HAP-1 (cell line): ENCODE measurements around the gene SERAC1.
A peak's percentile ranks its signal among the peaks of the same experiment; 100 is the strongest.

Experiments
- DNase-seq, 2 experiments: peaks; one replicate each; pipeline ENCODE4 v3.0.0-alpha.2; 2016 to 2020; ENCODE audit warnings: low spot score in 2 of 2
- H3K27me3 ChIP-seq: fragments of 250-450 bp; sonication (Bioruptor Pico); 2 replicates; pipeline ENCODE4 v1.5.1; 2020; ENCODE audit warnings: low read depth, mild to moderate bottlenecking, moderate library complexity
- H3K36me3 ChIP-seq: fragments of 250-450 bp; sonication (Bioruptor Pico); replicated peaks from 2 replicates; pipeline ENCODE4 v1.5.1; 2020; ENCODE audit warnings: mild to moderate bottlenecking
- H3K4me1 ChIP-seq: fragments of 250-450 bp; sonication (Bioruptor Pico); 2 replicates; pipeline ENCODE4 v1.5.1; 2020; ENCODE audit warnings: mild to moderate bottlenecking
- H3K4me3 ChIP-seq: fragments of 250-450 bp; sonication (Bioruptor Pico); 2 replicates; pipeline ENCODE4 v1.5.1; 2020; ENCODE audit warnings: mild to moderate bottlenecking, moderate library complexity
- H3K9me3 ChIP-seq: fragments of 250-450 bp; sonication (Bioruptor Pico); 2 replicates; pipeline ENCODE4 v1.5.1; 2020; ENCODE audit warnings: mild to moderate bottlenecking, moderate library complexity
- in situ Hi-C: fragments of 300-500 bp; cut with MboI; formaldehyde crosslinking; loops from 3 replicates; pipeline ENCODE4 v1.14.3; 2020; ENCODE audit warnings: low sequenced_read_pairs, inconsistent platforms, mixed read lengths

The SERAC1 gene

DNA sequence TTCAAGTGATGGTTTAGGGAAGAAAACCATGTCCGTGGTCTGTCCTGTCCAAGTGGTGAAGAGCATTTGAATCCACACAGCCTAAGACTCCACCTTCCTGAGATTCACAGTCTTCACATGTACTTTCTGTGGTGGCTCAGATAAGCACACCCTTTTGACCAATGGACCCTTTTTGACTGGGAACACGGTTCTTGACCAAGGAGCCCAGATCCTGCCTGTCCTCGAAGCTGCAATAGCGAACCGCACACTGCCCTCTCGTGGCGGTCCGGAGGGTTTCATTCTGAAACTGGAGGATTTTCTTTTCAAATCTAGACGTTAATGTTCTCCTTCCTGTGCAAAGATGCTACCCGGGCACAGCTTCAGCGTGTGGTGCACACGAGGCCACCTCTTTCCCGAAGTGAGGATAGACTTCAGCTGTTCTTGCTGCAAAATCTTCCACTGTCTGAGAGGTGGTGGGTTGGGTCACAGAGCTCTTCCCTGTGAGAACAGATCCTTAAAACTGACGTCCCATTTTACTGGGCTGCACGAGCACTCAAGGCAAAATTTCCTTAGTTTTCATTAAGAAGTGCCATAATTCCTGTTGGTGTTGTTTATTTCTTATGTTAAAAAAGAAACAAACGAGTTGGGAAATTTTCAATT lies 95.9 kb downstream of the SERAC1 start:
- DNase-seq, result peak; percentile 61 to 79
- Histone ChIP-seq H3K4me3 (no peak overlapping the region), H3K4me1 (no peaks in the 10 kb centered on the region), H3K27me3 (no peaks in the 10 kb centered on the region), H3K9me3 (no peaks in the 10 kb centered on the region), H3K36me3 (no peaks in the 10 kb centered on the region; the same call in 1 of the 2 replicates)
- in situ Hi-C loops, result no loop called here

DNA sequence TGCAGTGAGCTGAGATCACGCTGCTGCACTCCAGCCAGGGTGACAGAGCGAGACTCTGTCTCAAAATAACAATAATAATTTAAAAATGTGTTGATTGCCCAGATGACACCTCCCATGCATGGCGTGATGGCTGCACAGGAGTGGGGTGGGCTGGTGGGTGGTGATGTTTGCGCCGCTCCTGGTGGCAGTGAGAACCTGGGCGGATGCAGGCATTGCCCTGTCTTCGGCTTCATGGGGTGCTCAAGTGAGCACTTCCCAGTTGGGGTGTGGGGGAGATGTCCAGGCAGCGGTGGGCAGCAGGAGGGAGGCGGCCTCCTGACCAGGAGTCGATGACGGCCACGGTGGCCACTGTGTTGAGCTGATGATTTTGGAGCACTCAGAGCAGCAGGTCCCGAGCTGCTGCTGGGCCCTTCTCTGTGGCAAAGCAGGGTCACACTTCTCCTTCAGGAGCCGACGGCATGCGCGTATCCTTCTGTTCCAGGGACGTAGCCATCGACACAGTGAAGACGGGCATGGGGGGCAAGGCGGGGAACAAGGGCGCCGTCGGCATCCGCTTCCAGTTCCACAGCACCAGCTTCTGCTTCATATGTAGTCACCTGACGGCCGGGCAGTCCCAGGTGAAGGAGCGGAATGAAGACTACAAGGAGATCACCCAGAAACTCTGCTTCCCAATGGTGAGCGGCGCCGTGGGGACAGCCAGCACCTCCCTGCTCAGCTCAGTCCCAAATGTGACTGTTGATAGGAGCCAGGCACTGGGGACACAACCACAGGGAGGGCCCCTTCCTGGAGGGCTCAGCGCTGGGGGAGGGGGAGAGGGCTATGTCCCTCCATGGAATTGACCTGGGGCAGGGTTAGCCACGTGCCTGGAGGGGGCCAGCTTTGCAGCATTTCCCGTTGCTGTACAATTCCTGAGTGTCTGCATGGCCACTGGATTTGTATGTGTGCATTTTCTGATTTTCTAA lies 96.7 kb downstream of the SERAC1 start:
- Histone ChIP-seq H3K4me3 (no peak overlapping the region), H3K9me3 (no peaks in the 10 kb centered on the region), H3K36me3 (no peaks in the 10 kb centered on the region; the same call in 1 of the 2 replicates), H3K27me3 (no peaks in the 10 kb centered on the region), H3K4me1 (no peaks in the 10 kb centered on the region)
- DNase-seq, result no peak
- in situ Hi-C loops, result no loop called here

DNA sequence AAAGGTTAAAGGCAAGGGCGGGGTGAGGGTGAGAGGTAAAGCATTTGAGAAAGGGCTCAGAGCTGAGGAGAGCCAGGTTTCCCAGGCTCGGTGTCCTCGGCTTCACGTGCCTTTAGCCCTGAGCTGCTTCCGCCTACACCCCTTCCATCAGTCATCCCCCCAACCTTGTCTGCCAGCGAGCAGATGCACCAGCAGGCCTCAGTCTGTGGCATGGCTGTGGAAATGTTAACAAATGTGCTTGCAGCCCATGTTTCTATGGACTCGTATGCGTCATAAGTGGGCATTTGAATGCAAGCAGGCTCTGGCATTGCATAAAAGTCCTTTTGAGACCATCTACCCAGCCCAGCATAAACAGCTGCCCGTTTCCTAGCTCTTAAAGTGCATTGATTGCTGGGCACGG lies 97.5 kb downstream of the SERAC1 start:
- in situ Hi-C loops, result no loop called here

DNA sequence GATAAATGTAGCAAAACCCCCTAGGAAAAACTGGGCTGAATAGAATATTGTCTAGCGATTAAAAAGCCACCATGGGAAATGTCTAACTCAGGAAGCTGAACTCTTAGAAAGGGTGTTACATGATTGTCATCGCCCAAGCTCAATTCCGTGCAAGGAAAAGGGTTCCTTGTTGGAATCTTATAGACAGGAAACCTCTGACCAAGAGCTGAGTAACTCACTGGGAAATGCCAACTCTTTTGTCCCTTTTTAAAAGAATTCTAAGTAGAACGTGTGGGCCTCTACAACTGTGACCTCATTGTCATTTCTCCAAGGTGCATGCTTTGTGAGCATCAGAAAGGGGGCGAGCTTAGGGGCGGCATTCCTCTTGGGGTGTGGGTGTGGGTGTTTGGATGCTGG lies 98.3 kb downstream of the SERAC1 start:
- H3K27me3 ChIP-seq, result no peaks in the 10 kb centered on the region
- no peak overlapping the region for H3K4me3 ChIP-seq
- no peaks in the 10 kb centered on the region for H3K4me1 ChIP-seq
- DNase-seq, result no peak
- no peaks in the 10 kb centered on the region for H3K9me3 ChIP-seq
- in situ Hi-C loops, result no loop called here
- no peaks in the 10 kb centered on the region; the same call in 1 of the 2 replicates for H3K36me3 ChIP-seq

More for the DNA sequence above, 97.5 kb downstream of the SERAC1 start:
- Histone ChIP-seq H3K9me3 (no peaks in the 10 kb centered on the region), H3K36me3 (no peaks in the 10 kb centered on the region; the same call in 1 of the 2 replicates), H3K4me3 (no peak overlapping the region), H3K27me3 (no peaks in the 10 kb centered on the region), H3K4me1 (no peaks in the 10 kb centered on the region)
- DNase-seq, result no peak

DNA sequence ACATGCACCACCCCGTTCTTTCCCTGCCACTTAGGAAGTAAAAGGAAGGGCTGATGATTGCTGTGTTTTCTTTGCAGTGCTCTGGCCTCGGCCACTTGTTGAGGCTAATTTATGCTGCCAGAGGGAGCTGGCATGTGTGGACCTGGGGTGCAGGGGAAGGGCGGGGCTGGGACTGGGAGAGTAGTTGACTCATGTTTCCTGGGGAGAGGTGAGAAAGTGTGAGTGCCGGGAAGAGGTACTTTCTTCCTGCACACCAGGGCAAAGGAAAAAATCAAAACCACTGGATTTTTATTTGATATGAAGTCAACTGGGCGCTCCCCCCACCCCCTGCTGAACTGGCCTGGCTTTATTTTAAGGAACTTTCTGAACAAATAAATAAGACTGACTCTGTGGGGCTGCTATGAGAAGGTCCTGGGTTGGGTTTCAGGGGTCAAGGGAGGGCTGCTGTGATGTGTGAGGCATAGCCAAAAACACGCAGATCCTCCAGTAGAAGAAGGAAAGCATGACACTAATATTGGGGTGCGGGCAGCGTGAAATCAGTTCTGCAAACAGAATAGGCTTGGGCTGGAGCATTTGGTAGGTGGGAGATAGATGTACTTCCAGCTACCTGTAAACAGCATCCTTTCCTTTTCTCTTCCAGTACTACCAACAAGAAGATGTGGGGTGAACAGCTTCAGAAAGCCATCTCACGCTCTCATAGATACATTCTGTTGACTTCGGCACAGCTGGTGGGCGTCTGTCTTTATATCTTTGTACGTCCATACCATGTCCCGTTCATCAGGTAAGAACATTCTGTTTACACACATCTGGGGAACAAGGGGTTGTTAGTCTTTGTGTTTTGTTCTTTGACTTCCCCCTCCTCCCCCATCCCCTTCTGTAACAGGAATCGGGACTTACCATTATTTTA lies 98.9 kb downstream of the SERAC1 start:
- no peaks in the 10 kb centered on the region for H3K27me3 ChIP-seq
- no peaks in the 10 kb centered on the region for H3K4me1 ChIP-seq
- in situ Hi-C loops, result no loop called here
- no peaks in the 10 kb centered on the region; the same call in 1 of the 2 replicates for H3K36me3 ChIP-seq
- DNase-seq, result no peak
- H3K9me3 ChIP-seq, result no peaks in the 10 kb centered on the region
- H3K4me3 ChIP-seq, result no peak overlapping the region

DNA sequence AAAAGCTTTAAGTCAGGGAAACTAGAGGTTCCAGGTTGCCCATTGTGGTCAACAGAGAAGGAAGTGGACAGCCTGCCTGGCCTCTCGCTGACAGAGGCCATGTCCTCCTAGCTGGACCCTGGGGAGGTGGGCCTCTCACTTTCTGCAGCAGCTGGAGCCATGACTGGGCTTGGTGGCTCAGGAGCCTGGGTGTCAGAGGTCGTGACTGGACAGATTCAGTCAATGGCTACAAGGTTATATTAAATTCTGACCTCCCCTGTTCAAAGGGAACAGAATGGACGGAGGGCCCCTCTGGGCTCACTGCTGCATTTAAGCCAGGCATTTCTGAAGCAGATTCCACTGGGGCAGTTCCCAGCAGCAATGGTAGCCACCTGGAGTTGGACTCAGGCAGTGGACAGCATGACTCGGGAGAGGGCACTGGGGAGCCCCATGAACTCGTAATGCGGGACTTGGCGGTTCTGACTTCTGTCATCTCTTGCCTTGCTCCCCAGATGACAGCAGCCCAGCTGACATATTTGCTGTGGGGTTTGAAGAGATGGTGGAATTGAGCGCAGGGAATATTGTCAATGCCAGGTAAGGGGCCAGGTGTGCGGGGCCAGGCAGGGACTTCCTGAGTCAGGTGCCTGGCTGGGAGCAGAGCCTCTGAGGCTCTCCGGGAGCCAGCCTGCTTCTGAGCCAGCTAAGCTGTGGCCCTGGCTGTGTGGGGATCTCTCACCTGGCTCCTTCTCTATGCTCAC lies 99.7 kb downstream of the SERAC1 start:
- no peaks in the 10 kb centered on the region; the same call in 1 of the 2 replicates for H3K36me3 ChIP-seq

DNA sequence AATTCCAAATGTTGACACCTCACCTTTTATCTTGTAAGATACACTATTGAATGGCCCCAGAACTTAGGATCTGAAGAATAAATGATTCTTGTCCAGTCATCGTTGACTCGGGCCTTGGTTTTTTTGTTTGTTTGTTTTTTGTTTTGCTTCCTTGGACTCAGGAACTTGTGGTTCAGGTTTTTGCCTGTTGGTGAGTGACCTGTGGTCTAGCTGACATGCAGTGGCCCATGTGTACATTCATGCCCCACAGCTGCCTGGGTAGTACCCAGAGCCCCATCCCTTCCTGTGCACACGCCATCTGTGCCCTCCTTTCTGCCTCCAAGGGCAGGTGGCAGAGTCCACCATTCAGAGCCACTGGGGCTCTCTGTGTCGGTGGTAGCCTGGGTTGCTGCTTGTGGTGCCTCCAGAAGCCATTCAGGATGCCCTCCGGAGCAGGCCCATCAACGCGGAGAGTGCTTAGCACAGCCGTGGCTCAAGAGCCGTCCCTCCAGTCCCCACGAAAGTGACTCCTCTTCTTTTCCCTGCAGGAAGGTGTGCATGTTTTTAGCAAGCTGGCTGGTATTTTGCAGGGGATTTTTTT lies 100.5 kb downstream of the SERAC1 start:
- Histone ChIP-seq H3K27me3 (no peaks in the 10 kb centered on the region), H3K4me3 (no peak overlapping the region), H3K36me3 (no peaks in the 10 kb centered on the region; the same call in 1 of the 2 replicates), H3K9me3 (no peaks in the 10 kb centered on the region), H3K4me1 (no peaks in the 10 kb centered on the region)
- DNase-seq, result no peak
- in situ Hi-C loops, result no loop called here

More for the DNA sequence above, 99.7 kb downstream of the SERAC1 start:
- DNase-seq, result no peak
- no peaks in the 10 kb centered on the region for H3K4me1 ChIP-seq
- in situ Hi-C loops, result no loop called here
- no peaks in the 10 kb centered on the region for H3K9me3 ChIP-seq
- H3K4me3 ChIP-seq, result no peak overlapping the region
- H3K27me3 ChIP-seq, result no peaks in the 10 kb centered on the region

DNA sequence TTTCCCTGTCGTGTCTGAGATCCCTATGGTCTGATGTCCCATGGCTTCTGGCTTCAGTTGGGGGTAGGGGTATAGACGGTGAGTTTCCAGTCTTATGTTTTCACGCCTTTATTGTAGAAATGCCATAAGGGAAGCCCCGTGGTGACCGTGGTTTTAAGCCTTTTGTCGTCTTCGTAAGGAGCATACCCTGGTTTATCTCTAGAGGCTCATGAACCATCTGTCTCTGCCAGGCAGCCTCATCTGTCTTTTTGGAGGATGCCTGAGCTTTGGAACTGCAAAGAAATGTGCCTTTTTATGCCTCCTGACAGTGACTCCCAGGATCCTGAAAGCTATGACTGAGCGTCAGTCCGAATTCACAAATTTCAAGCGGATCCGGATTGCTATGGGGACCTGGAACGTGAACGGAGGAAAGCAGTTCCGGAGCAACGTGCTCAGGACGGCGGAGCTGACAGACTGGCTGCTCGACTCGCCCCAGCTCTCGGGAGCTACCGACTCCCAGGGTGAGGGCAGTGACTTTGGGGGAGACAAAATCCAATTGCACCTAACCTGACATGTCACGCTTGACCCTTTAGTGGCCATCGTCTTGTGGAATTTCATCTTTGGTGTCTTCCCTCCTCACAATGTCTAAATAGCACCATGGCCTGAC lies 101.8 kb downstream of the SERAC1 start:
- no peaks in the 10 kb centered on the region; the same call in 1 of the 2 replicates for H3K36me3 ChIP-seq
- in situ Hi-C loops, result no loop called here
- no peak overlapping the region for H3K4me3 ChIP-seq
- H3K4me1 ChIP-seq, result no peaks in the 10 kb centered on the region
- H3K27me3 ChIP-seq, result no peaks in the 10 kb centered on the region
- no peak for DNase-seq
- H3K9me3 ChIP-seq, result no peaks in the 10 kb centered on the region

DNA sequence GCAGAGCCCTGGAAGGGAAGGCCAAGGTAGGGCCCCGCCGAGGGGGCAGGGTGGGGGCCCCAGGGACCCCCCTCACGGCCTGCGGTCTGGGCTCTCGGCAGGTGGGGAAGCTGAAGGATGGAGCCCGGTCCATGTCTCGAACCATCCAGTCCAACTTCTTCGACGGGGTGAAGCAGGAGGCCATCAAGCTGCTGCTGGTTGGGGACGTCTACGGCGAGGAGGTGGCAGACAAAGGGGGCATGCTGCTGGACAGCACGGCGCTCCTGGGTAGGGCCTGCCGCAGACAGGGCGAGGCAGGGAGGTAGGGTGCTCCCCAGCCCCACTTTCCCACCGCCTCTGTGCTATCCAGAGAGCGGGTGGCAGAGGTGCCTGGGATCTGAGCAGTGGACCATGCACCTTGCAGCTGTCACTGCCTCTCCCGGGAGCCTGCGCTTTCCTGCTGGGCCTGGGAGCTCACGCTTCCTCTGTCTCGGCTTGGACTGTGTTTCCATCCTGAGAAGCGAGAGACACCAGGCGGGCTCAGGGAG lies 103.3 kb downstream of the SERAC1 start:
- Histone ChIP-seq H3K4me3 (no peak overlapping the region), H3K27me3 (no peaks in the 10 kb centered on the region), H3K4me1 (no peaks in the 10 kb centered on the region), H3K36me3 (no peaks in the 10 kb centered on the region), H3K9me3 (no peaks in the 10 kb centered on the region)
- no peak for DNase-seq
- in situ Hi-C loops, result no loop called here

DNA sequence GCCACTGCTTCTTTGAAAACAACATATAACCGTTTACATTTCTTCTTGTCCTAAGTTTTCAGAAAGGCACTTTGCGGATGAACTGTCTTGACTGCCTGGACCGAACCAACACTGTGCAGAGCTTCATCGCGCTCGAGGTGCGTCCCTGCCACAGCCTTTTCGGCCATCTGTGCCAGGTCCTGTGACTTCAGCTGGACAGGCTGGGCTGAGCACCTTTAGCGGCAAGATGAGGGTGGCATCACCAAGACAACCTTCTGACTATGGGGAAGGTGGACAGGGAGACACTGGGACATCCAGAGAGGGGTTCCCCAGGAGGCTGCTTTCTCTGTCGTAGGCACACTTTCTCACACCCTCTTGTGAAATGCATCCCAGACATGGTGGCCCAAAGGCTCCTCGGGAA lies 104.3 kb downstream of the SERAC1 start:
- Histone ChIP-seq H3K9me3 (no peaks in the 10 kb centered on the region), H3K36me3 (no peaks in the 10 kb centered on the region), H3K4me1 (no peaks in the 10 kb centered on the region), H3K4me3 (no peak overlapping the region), H3K27me3 (no peaks in the 10 kb centered on the region)
- DNase-seq, result no peak
- in situ Hi-C loops, result no loop called here

DNA sequence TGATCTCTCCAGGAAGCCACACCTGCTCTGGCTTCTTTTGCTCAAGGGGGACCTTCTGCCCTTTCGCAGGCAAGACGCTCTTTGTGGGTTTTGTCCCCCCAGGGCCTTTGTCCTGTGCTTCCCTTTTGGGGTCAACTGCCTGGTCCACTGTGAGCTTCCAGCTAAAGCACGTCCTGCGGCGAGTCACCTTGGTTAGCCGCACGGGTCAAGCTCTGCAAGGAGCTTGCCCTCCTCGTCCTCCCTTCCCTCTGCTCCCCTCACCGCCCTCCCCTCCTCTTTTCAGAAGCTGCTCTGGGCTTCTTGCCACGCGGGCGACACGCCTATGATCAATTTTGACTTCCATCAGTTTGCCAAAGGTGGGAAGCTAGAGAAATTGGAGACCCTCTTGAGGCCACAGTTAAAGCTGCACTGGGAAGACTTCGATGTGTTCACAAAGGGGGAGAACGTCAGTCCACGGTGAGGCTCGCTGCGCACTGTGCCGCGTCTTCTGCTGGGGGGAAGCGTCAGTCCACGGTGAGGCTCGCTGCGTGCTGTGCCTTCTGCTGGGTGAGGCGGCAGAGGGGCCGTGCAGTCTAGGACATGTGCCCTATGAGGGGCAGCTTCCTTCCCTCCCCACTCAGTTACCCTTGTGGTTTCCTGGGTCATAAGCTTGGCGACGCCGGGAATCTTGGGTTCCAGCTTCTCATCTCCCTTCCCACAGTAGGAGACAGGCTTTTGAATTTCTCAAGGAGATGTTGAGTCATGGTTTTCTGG lies 106.2 kb downstream of the SERAC1 start:
- Histone ChIP-seq H3K27me3 (no peaks in the 10 kb centered on the region), H3K36me3 (no peaks in the 10 kb centered on the region), H3K4me1 (no peaks in the 10 kb centered on the region), H3K9me3 (no peaks in the 10 kb centered on the region), H3K4me3 (no peak overlapping the region)
- in situ Hi-C loops, result no loop called here
- no peak for DNase-seq

DNA sequence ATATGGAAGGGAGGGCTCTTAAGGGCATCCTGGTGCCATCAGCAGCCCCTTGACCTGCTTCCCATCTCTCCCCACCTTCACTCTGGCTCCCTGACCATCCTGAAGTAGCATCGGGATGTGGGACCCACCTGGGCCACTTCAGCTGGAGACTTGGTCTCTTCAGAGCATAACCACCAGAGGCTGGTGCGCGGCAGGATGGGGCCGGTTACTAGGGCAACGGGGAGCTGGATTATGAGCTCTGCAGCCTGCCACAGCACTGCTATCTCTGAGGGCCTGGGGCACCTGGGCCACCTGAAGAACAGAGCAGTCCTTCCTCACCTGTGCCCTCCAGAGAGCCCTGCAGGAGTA lies 106.7 kb downstream of the SERAC1 start:
- H3K4me1 ChIP-seq, result no peaks in the 10 kb centered on the region
- DNase-seq, result no peak
- H3K9me3 ChIP-seq, result no peaks in the 10 kb centered on the region
- H3K4me3 ChIP-seq, result no peak overlapping the region
- in situ Hi-C loops, result no loop called here
- H3K27me3 ChIP-seq, result no peaks in the 10 kb centered on the region
- H3K36me3 ChIP-seq, result no peaks in the 10 kb centered on the region
